BJ (cell line): ENCODE results near the gene TMEM87B. TPM values are rescaled to one million over a fixed set of nuclear protein-coding genes. Genes with fewer than 3 reads are reported as not detected.

Experiments used
- CTCF ChIA-PET: fragments of 350-600 bp; formaldehyde crosslinking; extraction: SDS; loops from one replicate; lab custom pipeline; 2021; ENCODE audit warnings: antibody characterized with exemption, inconsistent platforms; lab: Yijun Ruan, JAX
- POLR2A ChIA-PET: fragments of 300-600 bp; sonication (Branson Sonifier 250); formaldehyde crosslinking; extraction: SDS; loops from one replicate; lab custom pipeline; 2021; ENCODE audit warnings: antibody characterized with exemption; lab: Charles Lee
- DNase-seq: peaks from one replicate; pipeline ENCODE4 v3.0.0-alpha.2; 2011; ENCODE audit warnings: low read depth
- H3K27me3 ChIP-seq: 2 replicates; pipeline ENCODE4 v1.6.0; 2011; ENCODE audit warnings: low read length; ENCODE audit not compliant: control insufficient read depth, insufficient read depth
- H3K36me3 ChIP-seq: 2 replicates; pipeline ENCODE4 v1.5.1; 2011; ENCODE audit warnings: low read length; ENCODE audit not compliant: control insufficient read depth, insufficient read depth
- H3K4me3 ChIP-seq: 2 replicates; pipeline ENCODE4 v1.5.1; 2011; ENCODE audit warnings: low read depth, mild to moderate bottlenecking, control low read depth, low read length
- CTCF ChIP-seq: IDR thresholded peaks from 2 replicates; pipeline ENCODE4 v1.5.1; 2011; ENCODE audit warnings: low read depth, mild to moderate bottlenecking, control low read depth, inconsistent platforms, low read length, moderate library complexity; ENCODE audit not compliant: insufficient read depth
- polyA minus RNA-seq: library from RNA; depleted of rRNA, polyadenylated mRNA; stranded (reverse); fragments of >200 nt; gene quantifications from 2 replicates; pipeline ENCODE4 v1.2.3, GENCODE V29; 2011; rRNA and poly(A)+ RNA removed
- polyA plus RNA-seq: library from polyadenylated mRNA; depleted of rRNA; stranded (reverse); fragments of >200 nt; gene quantifications from 2 replicates; pipeline ENCODE4 v1.2.3, GENCODE V29; 2011; rRNA removed

TMEM87B gene
- polyA plus RNA-seq (11.4 and 23.4 TPM in 2 replicates), polyA minus RNA-seq (12.0 and 13.2 TPM in 2 replicates)

- Histone ChIP-seq H3K27me3 (no peaks in the 10 kb centered on the region), H3K4me3 (peak within 1 kb of the TSS; percentile 76), H3K36me3 (peaks cover 2% of the 10 kb centered on the region; the same call in 1 of the 2 replicates)
- POLR2A ChIA-PET, result interaction anchor here (0.6 to 0.7 kb wide), 3 partner anchors 98 to 214 kb away, joined by 3 to 7 read pairs (median 4); no protein-coding TSS in a partner anchor
- DNase-seq, result peak; percentile 86
- TF ChIP-seq CTCF, result no peak
- CTCF ChIA-PET, result interaction anchor here (1.1 kb wide), 1 partner anchor 167 kb away, joined by 4 read pairs; no protein-coding TSS in a partner anchor
Measured at GRCh38 chr2:112054847-112055729, at the start of gene TMEM87B. Gene TMEM87B (plus strand): TSS chr2:112055269. CDS start chr2:112055592, 323 bp downstream.

GRCh38 chr2:112005406-112006075, 49.5 kb upstream of the TMEM87B start:
- ChIA-PET POLR2A (interaction anchor here (0.5 kb wide), 1 partner anchor 101 kb away, joined by 4 read pairs; no protein-coding TSS in a partner anchor), CTCF (interaction anchor here (1.0 kb wide), 1 partner anchor 10 kb away, joined by 3 read pairs; no protein-coding TSS in a partner anchor)
- TF ChIP-seq CTCF, result no peak
- Histone ChIP-seq H3K27me3 (peaks cover 5% of the 10 kb centered on the region), H3K4me3 (no peak overlapping the region), H3K36me3 (no peaks in the 10 kb centered on the region)
- no peak for DNase-seq

- peak; percentile 19 for DNase-seq
- CTCF ChIA-PET, result interaction anchor here (1.0 kb wide), 1 partner anchor 9 kb away, joined by 3 read pairs; no protein-coding TSS in a partner anchor
Measured at GRCh38 chr2:112006076-112006410, 49.0 kb upstream of the TMEM87B start.

GRCh38 chr2:112007493-112007892, 47.6 kb upstream of the TMEM87B start:
- H3K27me3 ChIP-seq, result peaks cover 4% of the 10 kb centered on the region
- TF ChIP-seq CTCF, result no peak
- H3K4me3 ChIP-seq, result no peak overlapping the region
- CTCF ChIA-PET, result interaction anchor here (0.7 kb wide), 1 partner anchor 14 kb away, joined by 3 read pairs; no protein-coding TSS in a partner anchor
- H3K36me3 ChIP-seq, result no peaks in the 10 kb centered on the region
- DNase-seq, result no peak
- POLR2A ChIA-PET, result no interaction called here

More at GRCh38 chr2:112006076-112006410, 49.0 kb upstream of the TMEM87B start:
- H3K36me3 ChIP-seq, result no peaks in the 10 kb centered on the region
- H3K27me3 ChIP-seq, result peaks cover 5% of the 10 kb centered on the region
- no peak for TF ChIP-seq CTCF
- H3K4me3 ChIP-seq, result no peak overlapping the region
- POLR2A ChIA-PET, result interaction anchor here (0.6 kb wide), 1 partner anchor 111 kb away, joined by 3 read pairs; no protein-coding TSS in a partner anchor
